NCI-H2107 treated with DMSO at 0.1 percent for 48 hours (cell line): Measurements from ENCODE around the gene MRPL3.

Experiments used
- DNase-seq: peaks from one replicate; lab custom pipeline; 2025; ENCODE audit not compliant: unreplicated experiment; lab: John Stamatoyannopoulos, UW

MRPL3 gene

GRCh38 chr3:131502530-131503319 is at the start of gene MRPL3:
Gene MRPL3, minus strand, starts transcription at chr3:131502971. Its CDS starts 150 bp downstream, at chr3:131502821.
- DNase-seq: peak; percentile 94

- DNase-seq: no peak
Observed at GRCh38 chr3:131551761-131552160, 49.0 kb upstream of the MRPL3 start.

GRCh38 chr3:131550562-131551465 is 48.0 kb upstream of the MRPL3 start:
- DNase-seq: no peak

- no peak for DNase-seq
Observed at GRCh38 chr3:131549340-131549739, 46.6 kb upstream of the MRPL3 start.

- no peak for DNase-seq
Observed at GRCh38 chr3:131547585-131547984, 44.8 kb upstream of the MRPL3 start.

GRCh38 chr3:131546441-131546840 is 43.7 kb upstream of the MRPL3 start:
- DNase-seq: no peak

- no peak for DNase-seq
Observed at GRCh38 chr3:131544557-131544956, 41.8 kb upstream of the MRPL3 start.

GRCh38 chr3:131543714-131544113 is 40.9 kb upstream of the MRPL3 start:
- no peak for DNase-seq

GRCh38 chr3:131541288-131541687 is 38.5 kb upstream of the MRPL3 start:
- no peak for DNase-seq

- no peak for DNase-seq
Observed at GRCh38 chr3:131540821-131541220, 38.0 kb upstream of the MRPL3 start.

- no peak for DNase-seq
Observed at GRCh38 chr3:131540143-131540542, 37.4 kb upstream of the MRPL3 start.

- no peak for DNase-seq
Observed at GRCh38 chr3:131538968-131539367, 36.2 kb upstream of the MRPL3 start.

GRCh38 chr3:131537531-131537930 is 34.8 kb upstream of the MRPL3 start:
- DNase-seq: no peak

- DNase-seq: peak; percentile 3
Observed at GRCh38 chr3:131535596-131535995, 32.8 kb upstream of the MRPL3 start.

- no peak for DNase-seq
Observed at GRCh38 chr3:131535131-131535530, 32.4 kb upstream of the MRPL3 start.

GRCh38 chr3:131532645-131533044 is 29.9 kb upstream of the MRPL3 start:
- no peak for DNase-seq

- no peak for DNase-seq
Observed at GRCh38 chr3:131530843-131531242, 28.1 kb upstream of the MRPL3 start.

- no peak for DNase-seq
Observed at GRCh38 chr3:131530388-131530787, 27.6 kb upstream of the MRPL3 start.

GRCh38 chr3:131526801-131527347 is 24.1 kb upstream of the MRPL3 start:
- no peak for DNase-seq

GRCh38 chr3:131518680-131519079 is 15.9 kb upstream of the MRPL3 start:
- no peak for DNase-seq

- DNase-seq: no peak
Observed at GRCh38 chr3:131505421-131505820, 2.6 kb upstream of the MRPL3 start.

GRCh38 chr3:131503320-131503635 is 507 bp upstream of the MRPL3 start:
- DNase-seq: no peak
